Raji (cell line): ENCODE measurements around the gene FGF14.

Experiments
- POLR2A ChIP-seq: IDR thresholded peaks from 2 replicates; pipeline ENCODE4 v1.6.1; 2011; ENCODE audit warnings: low read depth, low read length, control low read depth; ENCODE audit not compliant: insufficient read depth

FGF14 gene

DNA sequence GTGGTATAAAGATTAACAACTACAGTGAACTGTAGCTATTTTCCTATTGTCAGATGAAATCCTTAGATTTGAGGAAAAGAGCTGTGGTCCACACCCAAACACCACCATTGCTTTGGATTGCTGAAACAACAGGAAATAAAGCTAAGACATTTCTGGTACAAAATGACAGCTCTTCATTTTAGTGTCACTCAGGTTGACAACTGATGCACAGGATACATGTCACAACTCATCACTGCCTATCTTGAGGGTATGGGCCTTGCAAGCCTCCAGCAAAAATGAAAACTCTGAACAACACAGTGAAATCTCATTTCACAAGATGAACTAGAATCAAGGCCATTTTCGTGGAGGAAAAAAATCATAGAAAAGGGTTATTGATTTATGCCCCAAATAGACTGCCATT lies 609.7 kb downstream of the FGF14 start:
- TF ChIP-seq POLR2A, result no peak

DNA sequence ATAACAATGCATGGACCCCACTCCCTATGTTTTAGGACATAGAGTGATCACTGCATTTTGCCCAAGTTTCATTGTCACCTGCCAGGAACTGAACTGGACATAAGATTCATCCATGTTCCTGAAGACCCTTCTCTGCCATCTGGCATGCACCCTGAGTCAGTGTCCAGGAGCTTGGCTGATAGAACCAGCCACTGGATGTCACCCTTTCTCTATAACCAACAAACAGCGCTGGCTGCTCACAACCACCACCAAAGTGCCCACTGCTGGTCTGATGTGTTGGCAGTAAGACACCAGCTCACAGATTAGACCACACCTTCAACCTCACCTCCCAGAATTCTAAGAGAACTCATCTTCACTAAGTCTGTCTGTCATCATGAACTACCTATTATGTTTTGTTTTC lies 616.0 kb downstream of the FGF14 start:
- TF ChIP-seq POLR2A, result no peak

DNA sequence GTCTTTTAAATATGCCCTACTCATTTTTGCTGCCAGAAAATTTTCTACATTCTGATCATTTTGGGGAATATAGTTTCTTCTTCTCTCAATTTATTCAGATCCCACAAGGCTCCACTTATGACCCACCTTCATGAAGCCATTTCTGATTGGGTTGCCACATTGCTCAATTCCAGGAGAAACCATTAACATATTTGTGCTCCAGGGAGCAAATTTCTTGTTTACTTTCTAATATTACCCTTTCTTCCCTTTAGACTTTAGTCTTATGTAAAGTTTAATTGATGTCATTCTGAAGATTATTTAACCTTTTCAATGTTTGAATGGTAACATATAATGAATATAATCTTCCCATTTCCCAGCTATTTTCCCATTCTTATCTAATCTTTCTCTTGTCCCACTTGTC lies 617.5 kb downstream of the FGF14 start:
- no peak for TF ChIP-seq POLR2A

DNA sequence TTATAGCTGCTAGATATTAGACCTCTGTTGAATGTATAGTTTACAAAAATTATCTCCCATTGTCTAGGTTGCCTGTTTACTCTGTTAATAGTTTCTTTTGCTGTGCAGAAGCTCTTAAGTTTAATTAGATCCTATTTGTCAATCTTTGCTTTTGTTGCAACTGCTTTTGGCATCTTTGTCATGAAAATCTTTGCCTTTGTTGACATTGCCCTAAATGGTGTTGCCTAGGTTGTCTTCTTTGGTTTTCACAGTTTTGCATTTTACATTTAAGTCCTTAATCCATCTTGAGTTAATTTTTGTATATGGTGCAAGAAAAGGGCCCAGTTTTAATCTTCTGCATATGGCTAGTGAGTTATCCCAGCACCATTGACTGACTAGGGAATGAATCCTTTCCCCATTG lies 618.3 kb downstream of the FGF14 start:
- TF ChIP-seq POLR2A, result no peak

DNA sequence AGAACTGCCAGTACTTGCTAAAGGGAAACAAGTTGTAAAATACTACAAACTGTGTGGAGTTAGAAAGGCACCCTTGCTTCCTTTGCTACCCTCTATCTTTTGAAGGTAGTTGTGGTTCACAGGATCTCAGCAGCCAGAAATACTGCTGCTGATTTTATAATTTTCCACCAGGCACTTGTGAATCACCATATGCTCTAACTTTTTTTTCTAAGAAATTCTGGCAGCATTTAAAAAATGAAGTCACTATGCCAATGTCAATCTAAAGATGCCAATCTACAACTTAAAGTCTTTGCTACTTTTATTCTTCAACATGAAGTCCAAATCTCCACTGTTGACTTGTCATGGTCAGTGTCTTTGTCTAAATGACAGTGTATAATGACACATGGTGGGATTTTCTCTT lies 621.6 kb downstream of the FGF14 start:
- no peak for TF ChIP-seq POLR2A

DNA sequence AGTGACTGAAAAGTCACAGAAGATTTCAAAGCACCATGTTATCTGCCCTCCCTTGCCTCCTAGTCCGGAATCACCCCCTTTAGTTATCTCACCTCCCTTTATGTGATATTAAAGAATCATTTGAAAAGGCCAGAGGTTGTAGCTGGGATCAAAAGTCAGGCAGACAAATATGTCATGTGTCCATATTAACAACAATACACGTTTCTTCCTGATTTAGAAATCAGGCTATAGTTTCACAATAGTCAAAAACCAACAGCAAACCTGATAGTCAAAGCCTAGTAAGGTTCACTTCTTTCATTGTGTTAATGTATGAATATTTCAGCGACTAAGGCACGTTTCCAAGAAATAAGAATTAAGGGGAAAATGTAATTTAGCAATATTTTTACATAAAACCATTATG lies 622.7 kb downstream of the FGF14 start:
- no peak for TF ChIP-seq POLR2A

DNA sequence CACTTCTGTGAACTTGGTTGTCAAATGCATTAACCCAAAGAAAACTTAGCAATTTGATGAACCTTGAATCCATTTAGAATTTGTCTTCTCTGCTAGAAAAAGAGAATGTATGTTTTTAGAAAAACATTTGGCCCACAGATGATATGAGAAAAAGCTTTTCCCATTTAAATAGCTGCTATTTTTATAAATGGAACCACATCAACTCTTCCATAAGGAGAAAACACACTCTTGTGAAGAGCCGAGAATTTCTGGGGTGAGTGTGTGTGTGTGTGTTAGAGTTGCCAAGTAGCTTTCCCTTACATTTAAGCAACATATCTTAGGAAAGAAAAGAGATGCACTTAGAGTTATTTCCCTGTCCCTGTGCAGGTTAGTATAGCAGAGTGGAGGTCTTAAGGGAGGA lies 626.6 kb downstream of the FGF14 start:
- TF ChIP-seq POLR2A, result no peak

DNA sequence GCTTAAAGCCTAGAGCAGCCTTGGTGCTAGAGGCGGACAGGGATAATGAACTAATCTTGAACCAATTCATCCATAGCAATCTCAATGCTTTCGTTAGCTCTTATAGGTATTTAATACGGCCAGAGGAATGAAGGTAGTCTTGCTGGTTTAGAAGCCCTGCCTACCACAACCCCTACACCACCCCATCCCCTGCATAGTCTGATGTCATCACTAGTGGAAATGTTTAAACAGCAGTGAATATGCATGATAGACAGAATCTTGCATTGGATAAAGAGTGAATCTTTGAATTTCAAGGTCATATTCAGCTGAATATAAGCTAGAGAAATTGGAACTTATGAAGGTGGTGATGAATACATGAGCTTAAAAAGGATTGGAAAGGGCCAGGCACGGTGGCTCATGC lies 627.5 kb downstream of the FGF14 start:
- no peak for TF ChIP-seq POLR2A

DNA sequence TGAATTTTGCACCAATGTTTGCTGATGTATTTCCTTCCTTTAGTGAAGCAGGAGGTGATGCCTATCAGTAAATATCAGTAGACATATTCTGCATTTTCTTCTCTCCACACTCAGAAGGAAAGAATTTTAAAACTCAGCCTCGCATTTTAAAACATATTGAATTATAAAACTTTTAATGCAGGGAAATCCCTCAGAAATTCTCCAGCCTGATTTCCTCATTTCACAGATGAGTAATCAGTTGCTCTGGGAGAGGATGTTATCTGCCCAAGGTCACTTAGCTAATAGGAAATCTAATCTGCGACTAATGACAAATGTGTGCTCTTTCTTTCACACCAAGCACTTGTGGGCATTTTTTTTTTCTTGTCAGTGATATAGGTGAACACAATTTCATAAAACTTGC lies 628.8 kb downstream of the FGF14 start:
- TF ChIP-seq POLR2A, result no peak

DNA sequence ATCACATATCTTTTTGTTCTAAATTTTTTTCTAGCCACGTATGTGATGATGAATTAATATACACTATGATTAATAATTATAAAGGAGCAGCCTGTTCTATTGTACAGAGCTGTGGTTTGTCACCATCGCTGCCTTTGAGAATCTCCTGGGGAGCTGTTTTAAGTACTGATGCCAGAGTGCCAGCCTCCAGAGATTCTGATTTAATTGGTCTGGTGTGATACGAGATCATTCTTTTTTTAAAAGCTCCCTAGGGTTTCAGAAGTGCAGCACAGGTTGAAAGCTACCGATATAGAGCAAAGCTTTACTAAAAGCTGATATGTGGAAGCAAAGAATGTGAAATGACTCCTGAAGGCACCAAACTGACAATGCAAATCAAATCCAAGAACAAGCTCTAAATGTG lies 634.7 kb downstream of the FGF14 start:
- TF ChIP-seq POLR2A, result no peak

DNA sequence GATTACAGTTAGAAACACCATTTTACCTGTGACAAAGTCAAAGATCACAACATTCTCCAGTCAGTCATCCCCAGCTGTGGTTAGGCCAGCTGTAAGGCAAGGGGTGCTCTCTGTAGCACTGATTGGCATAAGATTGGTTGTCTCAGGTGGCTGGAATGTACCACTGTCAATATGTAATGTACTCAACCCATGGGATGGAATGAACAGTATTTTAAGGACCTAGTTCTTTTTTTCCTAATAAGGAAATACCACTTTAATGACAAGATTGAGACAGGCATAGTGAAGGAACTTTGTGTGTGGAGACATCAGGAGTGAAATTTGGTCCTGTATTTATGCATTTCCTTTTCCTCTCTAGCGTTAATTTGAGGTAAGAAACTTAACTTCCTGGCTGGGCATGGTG lies 638.7 kb downstream of the FGF14 start:
- TF ChIP-seq POLR2A, result no peak

DNA sequence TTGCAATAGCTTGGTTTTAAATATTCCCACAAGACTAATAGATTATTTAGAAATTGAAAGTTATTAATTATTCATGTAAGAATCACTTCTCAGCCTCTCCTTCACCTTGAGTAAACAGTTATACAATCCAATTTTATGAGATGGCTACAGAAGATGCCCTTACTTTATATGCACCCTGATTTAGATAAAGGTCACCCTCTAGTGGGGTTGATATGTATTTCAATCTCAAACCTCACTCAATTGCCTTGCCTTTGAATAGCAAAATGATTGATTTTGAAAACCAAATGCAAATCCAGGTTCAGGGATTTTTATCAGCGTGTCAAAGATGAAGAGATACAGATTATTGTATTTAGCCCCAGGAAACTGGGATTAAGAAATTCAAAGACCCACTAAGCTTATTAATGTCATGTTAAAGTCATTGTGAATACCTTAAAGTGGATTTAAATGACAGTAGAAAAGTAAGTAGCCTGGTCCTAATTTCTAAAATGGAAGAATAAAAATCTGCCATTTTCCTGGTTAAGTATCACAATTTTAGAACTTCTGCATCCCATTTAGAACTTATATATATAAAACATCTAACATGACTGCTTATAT lies 644.3 kb downstream of the FGF14 start:
- no peak for TF ChIP-seq POLR2A

DNA sequence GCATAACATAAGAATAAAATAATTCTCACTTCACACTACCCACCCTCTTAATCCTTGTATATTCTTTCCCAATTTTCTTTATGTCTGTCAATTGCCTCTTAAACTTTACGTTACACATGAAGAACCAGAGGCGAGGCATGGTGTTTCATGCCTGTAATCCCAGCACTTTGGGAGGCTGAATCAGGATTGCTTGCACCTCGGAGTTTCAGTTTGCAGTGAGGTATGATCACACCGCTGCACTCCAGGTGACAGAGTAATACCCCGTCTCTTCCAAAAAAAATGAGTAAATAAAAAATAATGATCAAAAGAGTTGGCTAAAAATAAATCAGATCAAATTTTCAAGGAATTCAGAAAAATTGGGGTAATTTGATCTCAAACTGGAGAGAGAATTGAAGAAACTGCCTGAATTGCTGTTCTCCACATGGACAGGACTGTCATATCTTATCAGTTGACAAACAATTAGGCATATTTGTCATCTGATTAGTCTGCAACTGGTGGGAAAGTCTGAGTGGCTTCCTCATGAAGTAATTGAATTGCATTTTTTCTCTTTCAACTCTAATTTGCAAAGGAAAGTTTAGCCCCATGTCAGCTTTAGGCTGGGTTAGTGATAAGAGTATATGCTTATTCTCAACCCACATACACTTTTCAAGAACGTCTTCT lies 646.5 kb downstream of the FGF14 start:
- no peak for TF ChIP-seq POLR2A

DNA sequence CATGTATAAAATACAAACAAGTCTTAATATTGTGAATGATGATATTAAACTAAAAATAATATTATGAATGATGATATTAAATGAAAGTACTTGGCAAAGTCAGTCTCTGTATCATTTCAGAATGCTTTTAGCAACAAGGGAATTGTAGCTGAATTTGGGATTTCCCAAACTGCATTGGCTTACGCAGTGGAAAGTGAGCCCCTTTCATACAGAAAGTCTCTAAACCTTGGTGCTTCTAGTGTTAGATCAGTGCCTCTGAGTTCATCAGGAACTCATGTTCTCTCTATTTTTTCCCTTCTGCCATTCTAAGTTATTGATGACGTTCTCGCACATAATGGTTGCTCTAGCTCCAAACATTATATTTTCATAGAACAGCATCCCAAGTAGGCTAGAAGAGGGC lies 649.4 kb downstream of the FGF14 start:
- no peak for TF ChIP-seq POLR2A

DNA sequence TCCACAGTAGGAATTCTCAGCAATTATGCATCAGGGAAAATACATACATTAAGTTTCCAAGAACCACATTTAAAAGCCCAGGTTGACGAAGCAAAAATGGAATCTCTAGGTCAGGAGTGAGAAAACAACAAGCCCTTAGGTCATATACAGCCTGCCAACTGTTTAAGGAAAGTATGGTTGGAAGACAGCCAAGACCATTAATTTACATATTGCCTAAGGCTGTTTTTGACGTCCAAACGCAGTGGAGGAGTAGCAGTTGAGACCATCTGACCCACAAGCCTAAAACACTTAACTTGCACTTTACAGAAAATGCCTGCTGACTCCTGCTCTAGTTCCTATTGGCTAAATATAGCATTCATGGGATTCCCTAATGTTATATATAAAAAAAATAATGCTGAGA lies 650.4 kb downstream of the FGF14 start:
- no peak for TF ChIP-seq POLR2A

DNA sequence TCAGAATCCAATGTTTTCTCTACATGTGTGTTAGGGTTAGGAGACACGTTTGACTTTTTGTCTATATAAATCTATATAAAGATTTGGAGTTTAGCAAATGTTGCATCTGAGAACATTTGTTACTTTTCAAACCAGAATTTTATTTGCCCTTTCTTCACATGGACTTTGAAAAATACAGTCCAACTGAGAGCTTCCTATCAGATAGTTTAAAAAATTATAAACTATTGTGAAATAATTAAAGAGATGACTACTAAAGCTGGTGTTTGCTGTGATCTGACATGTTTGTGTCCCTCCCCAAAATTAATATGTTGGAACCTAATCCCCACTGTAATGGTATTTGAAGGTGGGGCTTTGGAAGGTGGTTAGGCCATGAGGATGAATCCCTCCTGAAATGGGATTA lies 652.3 kb downstream of the FGF14 start:
- no peak for TF ChIP-seq POLR2A

DNA sequence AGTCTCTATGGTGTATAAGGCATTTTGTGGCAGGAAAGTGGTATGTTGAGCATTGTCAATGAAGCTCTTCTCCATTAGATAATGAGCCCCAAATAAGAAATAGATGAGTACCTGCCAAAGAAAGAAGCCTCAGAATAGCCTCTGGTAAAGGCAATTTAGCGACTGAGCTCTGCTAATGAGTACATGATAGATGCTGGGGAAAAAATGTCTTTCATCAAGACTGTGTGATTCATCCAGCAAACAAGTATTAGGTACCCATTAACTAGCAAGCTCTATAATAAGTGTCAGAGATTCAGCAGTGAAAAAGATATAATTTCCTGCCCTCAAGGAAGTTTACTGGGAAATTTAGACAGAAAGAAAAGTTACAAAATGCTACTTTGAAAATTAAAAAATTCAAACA lies 654.8 kb downstream of the FGF14 start:
- no peak for TF ChIP-seq POLR2A

DNA sequence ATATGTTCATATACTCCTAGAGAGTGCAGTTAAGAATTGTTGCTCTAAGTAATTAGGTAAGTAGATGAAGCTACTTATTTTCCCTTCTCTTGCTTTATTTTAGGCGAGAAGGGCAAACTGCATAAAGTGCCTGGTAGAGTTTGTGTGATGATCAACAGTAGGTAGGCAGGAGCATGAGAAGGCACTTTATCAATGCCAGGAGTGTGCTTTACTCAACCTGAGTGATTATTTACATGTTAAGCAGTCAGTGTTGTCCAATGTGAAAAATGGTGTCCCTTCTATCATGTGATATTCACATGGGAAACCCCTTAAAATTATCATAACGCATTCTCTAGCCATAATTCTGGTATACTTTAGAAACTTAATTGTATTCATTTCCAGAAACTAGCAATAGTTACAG lies 655.3 kb downstream of the FGF14 start:
- no peak for TF ChIP-seq POLR2A
